ENCODE results near the gene TNC. TPM values are rescaled to one million over a fixed set of nuclear protein-coding genes. Genes with fewer than 3 reads are reported as not detected.

The TNC gene
- total RNA-seq: 1.3 and 2.7 TPM in 2 replicates

GRCh38 chr9:115117999-115118878, at the start of gene TNC:
TSS of gene TNC (minus strand) at chr9:115118157. CDS start at chr9:115091018, 27,139 bp downstream.

Other genes starting within 250 kb of the TNC start
- gene TNFSF8, start 187.6 kb downstream of the TNC start, total RNA-seq: not detected in 2 replicates